GM21515 (cell line): ENCODE data around the gene DIAPH2.

Experiments
- ATAC-seq: cut with Tn5 transposase; IDR thresholded peaks from one replicate; pipeline ENCODE4 v1.9.1; 2021; ENCODE audit not compliant: unreplicated experiment

The DIAPH2 gene

GRCh38 chrX:96919672-96920071 lies 235.0 kb downstream of the DIAPH2 start:
- no peak for ATAC-seq

- ATAC-seq = no peak
Measured at GRCh38 chrX:96924581-96924980, 239.9 kb downstream of the DIAPH2 start.

DNA sequence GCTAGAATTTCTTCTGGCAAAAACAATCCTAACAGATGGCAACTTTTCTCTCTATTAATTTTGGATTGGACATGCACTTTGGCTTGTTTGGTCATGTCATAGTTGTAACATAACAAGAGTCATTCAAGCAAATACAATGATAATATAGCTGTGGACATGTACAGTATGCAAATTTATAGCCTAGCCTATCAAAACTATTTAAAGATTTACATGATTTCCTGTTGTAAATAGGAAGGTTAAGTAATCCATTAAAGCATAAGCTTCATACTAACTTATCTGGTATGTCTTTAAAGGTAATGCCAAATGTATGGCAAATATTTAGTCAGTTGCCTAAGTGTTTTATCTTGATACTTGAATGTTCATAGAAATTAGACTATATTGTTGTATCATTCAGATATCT lies 244.4 kb downstream of the DIAPH2 start:
- no peak for ATAC-seq

- ATAC-seq = no peak
Measured at GRCh38 chrX:96957718-96958117, 273.1 kb downstream of the DIAPH2 start.

DNA sequence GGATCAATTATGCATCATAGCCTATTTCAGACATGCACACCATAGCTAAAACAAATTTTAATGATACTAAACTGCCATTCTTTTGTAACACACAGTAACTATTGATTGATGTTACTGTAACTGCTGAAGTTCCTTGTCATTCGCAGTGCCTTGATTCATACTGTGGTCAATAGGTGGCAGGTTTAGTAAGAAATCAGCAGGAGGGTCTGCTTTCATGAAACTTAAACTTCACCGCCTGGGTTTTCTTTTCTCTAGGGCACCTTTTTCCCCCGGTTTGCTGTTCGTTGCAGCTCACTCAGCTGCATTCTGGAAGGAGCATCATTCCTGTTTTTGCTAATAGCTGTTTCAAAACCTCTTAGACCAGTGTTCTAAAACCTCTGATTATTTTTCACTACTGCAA lies 287.2 kb downstream of the DIAPH2 start:
- no peak for ATAC-seq

DNA sequence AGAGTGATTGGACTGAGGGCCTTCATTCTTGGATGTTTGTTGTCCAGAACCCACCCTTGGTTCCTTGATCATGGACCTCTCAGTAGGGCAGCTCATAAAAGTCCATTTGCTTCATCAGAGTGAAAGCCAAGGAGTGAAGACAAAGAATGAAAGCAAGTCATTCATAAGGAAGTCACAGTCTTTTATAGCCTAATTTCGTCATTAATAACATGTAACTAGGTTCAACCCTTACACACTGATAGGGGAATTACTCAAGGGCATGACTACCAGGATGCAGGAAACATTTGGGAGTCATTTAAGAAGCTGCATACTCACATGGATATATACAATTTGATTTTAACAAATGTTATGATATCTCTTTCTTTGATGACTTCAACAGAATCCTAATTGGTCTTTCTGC lies 294.3 kb downstream of the DIAPH2 start:
- ATAC-seq = no peak

DNA sequence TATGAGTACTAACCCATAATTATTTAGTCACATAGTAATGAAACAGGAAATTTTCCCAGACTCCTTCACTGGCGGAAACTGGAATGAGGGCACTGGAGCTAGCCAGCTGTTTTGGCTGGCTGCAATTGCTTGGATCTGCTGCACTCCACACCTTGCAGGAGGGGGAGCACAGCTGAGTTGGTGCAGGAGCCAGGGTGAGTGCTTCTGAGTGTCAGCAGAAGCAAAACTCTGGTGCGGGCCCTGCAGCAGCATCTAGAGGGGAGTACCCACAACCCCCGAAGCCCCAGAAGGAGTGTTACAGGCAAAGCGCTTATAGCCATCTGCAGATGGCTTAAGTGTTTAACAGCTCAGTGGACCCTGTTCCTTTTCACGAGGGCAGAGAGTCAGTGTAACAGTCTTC lies 295.1 kb downstream of the DIAPH2 start:
- no peak for ATAC-seq

DNA sequence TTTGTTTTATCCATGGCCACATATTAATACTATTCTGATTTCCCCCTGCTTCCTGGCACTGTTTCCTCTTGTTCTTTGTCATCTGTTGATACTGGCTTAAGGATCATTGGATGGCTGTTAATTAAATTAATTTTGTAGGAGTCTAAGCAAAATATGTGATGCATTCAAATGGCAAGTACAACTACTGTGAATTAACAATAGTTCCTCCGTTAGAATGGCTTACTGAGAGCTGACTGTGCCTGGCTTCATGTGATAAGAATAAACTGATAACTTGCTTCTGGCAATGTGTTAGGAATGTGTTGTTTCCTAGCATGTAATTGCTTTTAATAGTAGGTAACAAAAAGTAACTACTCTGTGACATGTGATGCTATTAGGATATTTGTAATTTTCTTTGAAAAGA lies 297.5 kb downstream of the DIAPH2 start:
- no peak for ATAC-seq

DNA sequence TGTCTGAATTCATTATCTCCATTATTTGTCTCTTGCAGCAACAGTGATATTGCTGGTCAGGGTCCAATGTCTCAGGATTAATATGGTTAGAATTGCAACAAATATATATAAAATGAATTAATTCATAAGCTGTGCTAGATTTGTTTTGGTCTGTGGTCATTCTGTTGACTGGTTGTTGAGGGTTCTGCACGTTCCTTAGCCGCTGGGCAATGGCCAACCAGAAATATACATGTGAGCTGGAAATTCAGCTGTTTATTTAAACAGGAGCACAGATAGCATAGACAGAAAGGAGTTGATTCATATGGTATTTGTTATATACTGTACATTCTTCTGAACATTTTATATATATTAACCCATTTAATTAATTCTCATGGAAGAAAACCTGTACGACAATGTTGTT lies 299.9 kb downstream of the DIAPH2 start:
- ATAC-seq = no peak

DNA sequence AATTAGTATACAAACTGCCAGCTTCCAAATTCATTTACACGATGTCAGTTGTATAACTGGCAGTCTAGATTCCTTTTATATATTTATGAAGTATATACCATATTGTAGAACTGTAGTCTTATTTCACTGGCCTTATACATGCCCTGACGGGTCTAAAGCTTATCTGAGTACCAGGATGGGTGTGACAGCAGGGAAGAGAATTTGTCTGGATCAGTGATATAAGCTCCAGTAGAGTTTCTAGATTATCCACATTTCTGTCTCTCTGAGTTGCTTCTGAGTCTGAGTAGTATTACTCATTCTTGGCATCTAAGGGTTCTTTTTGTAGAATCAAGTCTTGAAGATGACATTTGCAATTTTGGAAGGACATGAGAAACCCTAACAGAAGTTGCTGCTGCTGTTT lies 300.4 kb downstream of the DIAPH2 start:
- no peak for ATAC-seq

GRCh38 chrX:96987228-96987627 lies 302.6 kb downstream of the DIAPH2 start:
- no peak for ATAC-seq

- ATAC-seq = no peak
Measured at GRCh38 chrX:96989830-96990571, 305.4 kb downstream of the DIAPH2 start.

- ATAC-seq = no peak
Measured at GRCh38 chrX:96994093-96994492, 309.5 kb downstream of the DIAPH2 start.

- no peak for ATAC-seq
Measured at GRCh38 chrX:96997196-96997595, 312.6 kb downstream of the DIAPH2 start.

DNA sequence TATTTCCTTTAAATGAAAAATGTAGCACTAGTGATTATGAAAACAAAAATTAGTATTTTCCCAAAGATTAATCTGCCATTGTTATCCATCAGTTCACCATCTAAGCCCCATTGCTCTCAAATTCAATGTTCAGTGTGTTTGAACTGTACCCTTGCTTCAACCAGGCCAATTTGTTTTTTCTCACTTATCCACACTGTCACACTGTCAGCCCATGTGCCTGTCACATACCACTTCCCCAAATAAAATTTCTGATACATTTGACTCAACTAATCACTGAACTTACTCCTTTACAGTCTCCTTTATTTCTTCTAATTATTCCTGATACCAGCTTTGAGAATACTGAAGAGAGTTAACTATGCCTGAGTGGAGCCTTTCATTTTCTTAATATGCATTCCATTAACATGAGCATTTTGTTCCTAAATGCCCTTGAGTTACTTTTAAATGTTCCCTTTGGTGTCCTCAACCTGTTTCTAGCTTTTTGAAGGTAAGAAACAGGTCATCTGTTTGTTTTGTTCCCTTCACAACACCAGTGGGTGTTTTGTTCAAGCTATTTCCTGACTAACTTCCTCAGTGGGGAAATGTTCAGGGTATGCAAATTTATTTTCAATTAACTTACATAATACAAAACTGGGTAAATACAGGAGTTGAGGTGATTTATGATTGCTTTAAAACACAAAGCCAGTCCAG lies 316.2 kb downstream of the DIAPH2 start:
- no peak for ATAC-seq

DNA sequence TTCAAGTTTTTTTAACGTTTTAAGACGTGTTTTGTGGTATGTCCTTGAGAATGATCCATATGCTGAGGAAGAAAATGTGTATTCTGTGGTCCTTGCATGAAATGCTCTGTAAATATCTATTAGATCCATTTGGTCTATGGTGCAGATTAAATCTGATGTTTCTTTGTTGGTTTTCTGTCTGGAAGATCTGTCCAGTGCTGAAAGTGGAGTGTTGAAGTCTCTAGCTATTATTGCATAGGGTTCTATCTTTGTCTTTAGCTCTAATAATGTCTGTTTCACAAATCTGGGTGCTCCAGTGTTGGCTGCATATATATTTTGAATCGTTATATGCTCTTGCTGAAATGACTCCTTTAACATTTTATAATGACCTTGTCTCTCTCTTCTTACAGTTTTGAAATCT lies 321.5 kb downstream of the DIAPH2 start:
- ATAC-seq = no peak

DNA sequence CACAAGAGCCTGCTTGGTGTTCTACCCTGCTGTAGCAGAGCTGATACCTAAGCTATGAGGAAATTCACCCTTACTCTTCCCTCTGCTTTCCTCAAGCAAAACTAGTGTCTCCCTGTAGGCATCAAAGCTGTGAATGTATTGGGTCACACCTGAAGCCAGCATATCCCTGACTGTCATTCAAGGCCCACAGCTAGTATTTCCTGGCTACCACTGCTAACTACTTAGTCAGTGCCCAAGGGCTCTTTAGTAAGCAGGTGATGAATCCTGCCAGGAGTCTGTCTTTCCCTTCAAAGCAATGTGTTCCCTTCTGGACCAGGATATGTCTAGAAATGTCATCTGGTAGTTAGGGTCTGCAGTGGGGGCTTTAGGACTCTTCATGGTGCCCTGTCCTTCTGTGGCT lies 324.7 kb downstream of the DIAPH2 start:
- no peak for ATAC-seq

- ATAC-seq = no peak
Measured at GRCh38 chrX:97011540-97011939, 326.9 kb downstream of the DIAPH2 start.

DNA sequence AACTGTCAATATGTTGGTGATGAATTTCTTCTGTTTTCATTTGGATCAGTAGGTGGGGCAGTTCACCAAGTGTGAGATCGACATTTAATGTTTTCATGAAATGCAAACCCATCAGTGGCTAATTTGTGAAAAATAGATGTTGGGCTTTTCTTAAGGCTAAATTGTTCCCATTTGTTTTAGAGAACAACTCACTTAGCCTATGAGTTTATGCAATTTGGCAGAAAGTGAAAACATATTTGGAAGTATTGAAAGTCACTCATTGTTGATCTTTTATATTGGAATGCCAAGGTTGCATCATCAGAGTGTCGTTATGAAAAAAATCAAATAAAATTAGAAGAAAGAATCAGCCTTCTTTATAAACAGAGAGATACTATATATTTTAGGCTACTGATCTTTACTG lies 331.5 kb downstream of the DIAPH2 start:
- no peak for ATAC-seq

- ATAC-seq = no peak
Measured at GRCh38 chrX:97021680-97022079, 337.0 kb downstream of the DIAPH2 start.

DNA sequence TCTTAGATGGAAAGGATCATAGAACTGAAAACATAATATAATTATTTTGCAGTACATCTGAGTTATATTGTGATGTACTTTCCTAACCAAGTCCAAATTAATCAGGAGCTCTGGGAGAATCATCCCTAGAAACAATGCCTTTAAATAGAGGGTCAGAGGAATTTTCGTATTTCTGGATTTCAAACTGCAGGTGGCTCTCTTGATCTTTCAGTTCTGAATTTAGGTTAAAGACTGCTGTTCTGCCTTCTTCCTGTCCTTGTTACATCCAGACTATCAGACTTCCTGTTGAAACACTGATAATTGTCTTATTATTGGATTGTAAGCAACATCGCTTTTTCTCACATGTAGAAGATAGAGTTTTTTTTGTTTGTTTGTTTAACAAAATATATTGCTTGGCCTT lies 341.8 kb downstream of the DIAPH2 start:
- no peak for ATAC-seq

DNA sequence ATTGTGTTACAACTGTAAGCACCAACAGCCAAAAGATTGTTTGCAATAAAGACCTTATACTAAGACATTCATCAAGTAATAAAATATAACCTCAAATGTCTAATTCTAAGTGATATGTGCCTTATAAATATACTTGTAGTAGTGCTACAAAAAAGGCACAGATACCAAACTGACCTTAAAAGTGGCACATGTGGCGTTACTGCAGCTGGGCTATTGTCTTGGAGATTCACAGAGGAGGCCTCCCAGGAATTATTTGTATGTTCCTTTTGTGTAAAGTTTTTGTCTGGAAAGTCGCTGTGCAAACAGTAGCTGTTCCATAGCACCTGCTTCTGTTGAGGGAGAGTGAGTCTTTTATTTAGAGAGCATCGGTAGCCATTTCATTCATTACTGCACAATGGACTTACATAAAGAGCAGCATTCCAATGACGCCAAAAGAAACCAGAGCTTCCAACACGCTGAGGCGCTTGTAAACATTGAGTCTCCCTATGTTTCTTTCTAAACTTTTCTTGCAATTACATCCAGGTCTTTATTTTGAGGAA lies 342.8 kb downstream of the DIAPH2 start:
- no peak for ATAC-seq

GRCh38 chrX:97030463-97030862 lies 345.8 kb downstream of the DIAPH2 start:
- no peak for ATAC-seq
